ENCODE data around the gene ASPDH.
A peak's percentile ranks its signal among the peaks of the same experiment; 100 is the strongest.

The ASPDH gene

GRCh38 chr19:50505856-50506611 is 7.7 kb downstream of the ASPDH start:
- WGBS: 92% methylated on average over 30 of the region's 30 CpGs
- 0 out of 2 replicates have a peak, but pooled peaks cover 3% of the 10 kb centered on the region for H3K9me3 ChIP-seq (ENCODE audit: insufficient read depth, low read depth, low read length)

DNA sequence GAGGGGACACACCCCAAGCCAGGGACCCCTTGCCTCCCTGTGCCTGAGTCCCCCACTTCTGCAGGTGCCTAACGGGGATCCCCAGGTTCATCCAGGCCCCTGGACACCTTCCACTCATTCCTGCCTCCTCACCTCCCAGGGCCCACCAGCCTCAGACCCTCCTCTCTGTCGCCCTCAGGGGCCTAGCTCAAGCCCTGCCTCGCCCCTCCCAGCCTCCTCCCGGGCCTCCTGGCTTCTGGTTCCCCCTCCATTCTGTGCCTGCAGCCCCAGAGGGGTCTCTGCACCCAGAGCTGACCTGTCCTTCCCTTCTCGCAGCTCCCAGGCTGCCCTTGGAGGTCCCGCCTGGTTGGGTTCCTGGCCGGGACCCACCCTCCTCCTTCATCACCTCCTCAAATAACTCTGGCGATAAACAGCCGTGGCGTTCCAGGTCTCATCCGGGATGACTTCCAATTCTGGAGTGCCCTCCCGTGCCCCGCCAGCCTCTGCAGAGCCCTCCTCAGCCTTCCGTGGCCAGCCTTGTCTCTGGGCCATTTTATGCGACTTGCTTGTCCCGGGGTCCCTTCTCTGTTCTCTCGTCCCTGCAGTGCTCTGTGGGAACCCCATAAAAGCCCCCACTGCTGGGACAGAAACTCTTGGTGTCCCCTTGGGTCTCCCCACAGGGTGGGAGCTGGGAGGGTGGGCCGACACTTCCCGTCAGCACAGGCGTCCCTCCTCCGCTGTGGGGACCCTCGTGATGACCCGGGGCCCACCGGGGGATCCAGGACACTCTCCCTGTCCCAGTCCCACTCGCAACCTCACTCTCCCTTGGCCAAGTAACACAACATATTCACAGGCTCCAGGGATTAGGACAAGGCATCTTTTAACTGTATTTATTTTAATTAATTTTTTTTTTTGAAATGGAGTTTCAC is 11.9 kb downstream of the ASPDH start:
- no peak overlapping the region for H3K9ac ChIP-seq (ENCODE audit: low read depth, low read length)
- no peaks in the 10 kb centered on the region for H3K9me3 ChIP-seq (ENCODE audit: insufficient read depth, low read depth, low read length)
- no peak overlapping the region for H3K4me3 ChIP-seq (ENCODE audit: low read length)
- peaks cover 34% of the 10 kb centered on the region for H3K27me3 ChIP-seq (ENCODE audit: insufficient read depth, low read length)
- H3K27ac ChIP-seq (ENCODE audit: low read depth, low read length): no peak overlapping the region
- no peaks in the 10 kb centered on the region for H3K4me1 ChIP-seq (ENCODE audit: insufficient read depth, low read length)
- H3K36me3 ChIP-seq (ENCODE audit: insufficient read depth, low read length): no peaks in the 10 kb centered on the region
- 81% methylated on average over 25 of the region's 25 CpGs for whole genome bisulfite sequencing

More at GRCh38 chr19:50505856-50506611, 7.7 kb downstream of the ASPDH start:
- Histone ChIP-seq H3K27ac (ENCODE audit: low read depth, low read length) (no peak overlapping the region), H3K4me1 (ENCODE audit: insufficient read depth, low read length) (no peaks in the 10 kb centered on the region), H3K36me3 (ENCODE audit: insufficient read depth, low read length) (no peaks in the 10 kb centered on the region), H3K4me3 (ENCODE audit: low read length) (no peak overlapping the region), H3K27me3 (ENCODE audit: insufficient read depth, low read length) (peaks cover 3% of the 10 kb centered on the region; the same call in 1 of the 2 replicates), H3K9ac (ENCODE audit: low read depth, low read length) (no peak overlapping the region)

GRCh38 chr19:50501186-50501567 is 12.5 kb downstream of the ASPDH start:
- 81% methylated on average over 12 of the region's 12 CpGs for WGBS
- Histone ChIP-seq H3K9ac (ENCODE audit: low read depth, low read length) (no peak overlapping the region), H3K9me3 (ENCODE audit: insufficient read depth, low read depth, low read length) (no peaks in the 10 kb centered on the region), H3K4me3 (ENCODE audit: low read length) (no peak overlapping the region), H3K36me3 (ENCODE audit: insufficient read depth, low read length) (no peaks in the 10 kb centered on the region), H3K27me3 (ENCODE audit: insufficient read depth, low read length) (peaks cover 37% of the 10 kb centered on the region), H3K4me1 (ENCODE audit: insufficient read depth, low read length) (no peaks in the 10 kb centered on the region), H3K27ac (ENCODE audit: low read depth, low read length) (no peak overlapping the region)

DNA sequence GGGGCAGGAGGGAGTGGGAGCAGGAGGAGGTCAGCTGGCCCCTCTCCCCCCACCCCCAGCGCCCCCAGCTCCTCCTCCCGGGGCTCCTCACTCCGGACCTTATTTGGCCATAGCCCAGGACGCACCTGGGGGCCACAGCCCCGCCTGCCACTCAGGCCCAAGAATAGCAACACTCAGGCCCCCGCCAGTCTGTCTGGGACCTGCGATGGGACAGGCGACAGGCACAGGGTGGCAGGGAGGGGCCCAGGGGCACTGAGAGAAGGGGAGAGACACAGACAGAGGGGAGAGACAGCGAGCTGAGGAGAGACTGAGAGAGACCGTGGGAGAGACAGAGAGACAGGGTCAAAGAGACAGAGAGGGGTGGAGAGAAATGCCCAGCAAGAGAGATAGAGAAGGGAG is 13.0 kb downstream of the ASPDH start:
- H3K27me3 ChIP-seq (ENCODE audit: insufficient read depth, low read length): peaks cover 37% of the 10 kb centered on the region
- H3K4me3 ChIP-seq (ENCODE audit: low read length): peak overlapping the region; percentile 35; the same call in 1 of the 2 replicates
- WGBS: 59% methylated on average over 8 of the region's 10 CpGs
- H3K27ac ChIP-seq (ENCODE audit: low read depth, low read length): no peak overlapping the region
- H3K9ac ChIP-seq (ENCODE audit: low read depth, low read length): no peak overlapping the region
- no peaks in the 10 kb centered on the region for H3K4me1 ChIP-seq (ENCODE audit: insufficient read depth, low read length)
- no peaks in the 10 kb centered on the region for H3K9me3 ChIP-seq (ENCODE audit: insufficient read depth, low read depth, low read length)
- H3K36me3 ChIP-seq (ENCODE audit: insufficient read depth, low read length): no peaks in the 10 kb centered on the region

GRCh38 chr19:50500060-50500752 is 13.5 kb downstream of the ASPDH start:
- H3K9me3 ChIP-seq (ENCODE audit: insufficient read depth, low read depth, low read length): no peaks in the 10 kb centered on the region
- peak overlapping the region; percentile 35 for H3K4me3 ChIP-seq (ENCODE audit: low read length)
- 39% methylated on average over 26 of the region's 27 CpGs for WGBS
- no peak overlapping the region for H3K27ac ChIP-seq (ENCODE audit: low read depth, low read length)
- H3K36me3 ChIP-seq (ENCODE audit: insufficient read depth, low read length): no peaks in the 10 kb centered on the region
- no peak overlapping the region for H3K9ac ChIP-seq (ENCODE audit: low read depth, low read length)
- peaks cover 38% of the 10 kb centered on the region for H3K27me3 ChIP-seq (ENCODE audit: insufficient read depth, low read length)
- no peaks in the 10 kb centered on the region for H3K4me1 ChIP-seq (ENCODE audit: insufficient read depth, low read length)

- H3K36me3 ChIP-seq (ENCODE audit: insufficient read depth, low read length): no peaks in the 10 kb centered on the region
- H3K27ac ChIP-seq (ENCODE audit: low read depth, low read length): no peak overlapping the region
- peaks cover 43% of the 10 kb centered on the region for H3K27me3 ChIP-seq (ENCODE audit: insufficient read depth, low read length)
- H3K9me3 ChIP-seq (ENCODE audit: insufficient read depth, low read depth, low read length): no peaks in the 10 kb centered on the region
- 80% methylated on average over 11 of the region's 11 CpGs for WGBS
- H3K4me3 ChIP-seq (ENCODE audit: low read length): no peak overlapping the region
- no peaks in the 10 kb centered on the region for H3K4me1 ChIP-seq (ENCODE audit: insufficient read depth, low read length)
- no peak overlapping the region for H3K9ac ChIP-seq (ENCODE audit: low read depth, low read length)
Measured at GRCh38 chr19:50498219-50499056, 15.3 kb downstream of the ASPDH start.

- WGBS: 77% methylated on average over 8 of the region's 8 CpGs
Measured at GRCh38 chr19:50497022-50497405, 16.7 kb downstream of the ASPDH start.

GRCh38 chr19:50496189-50497021 is 17.3 kb downstream of the ASPDH start:
- Histone ChIP-seq H3K9me3 (ENCODE audit: insufficient read depth, low read depth, low read length) (no peaks in the 10 kb centered on the region; the same call in 1 of the 2 replicates), H3K27ac (ENCODE audit: low read depth, low read length) (no peak overlapping the region), H3K4me1 (ENCODE audit: insufficient read depth, low read length) (no peaks in the 10 kb centered on the region), H3K9ac (ENCODE audit: low read depth, low read length) (no peak overlapping the region), H3K36me3 (ENCODE audit: insufficient read depth, low read length) (no peaks in the 10 kb centered on the region), H3K27me3 (ENCODE audit: insufficient read depth, low read length) (peaks cover 61% of the 10 kb centered on the region), H3K4me3 (ENCODE audit: low read length) (no peak overlapping the region)
- 72% methylated on average over 26 of the region's 30 CpGs for WGBS

More at GRCh38 chr19:50497022-50497405, 16.7 kb downstream of the ASPDH start:
- Histone ChIP-seq H3K4me1 (ENCODE audit: insufficient read depth, low read length) (no peaks in the 10 kb centered on the region), H3K4me3 (ENCODE audit: low read length) (no peak overlapping the region), H3K27ac (ENCODE audit: low read depth, low read length) (no peak overlapping the region), H3K9me3 (ENCODE audit: insufficient read depth, low read depth, low read length) (no peaks in the 10 kb centered on the region), H3K9ac (ENCODE audit: low read depth, low read length) (no peak overlapping the region), H3K36me3 (ENCODE audit: insufficient read depth, low read length) (no peaks in the 10 kb centered on the region), H3K27me3 (ENCODE audit: insufficient read depth, low read length) (peaks cover 55% of the 10 kb centered on the region)

GRCh38 chr19:50495020-50495531 is 18.6 kb downstream of the ASPDH start:
- Histone ChIP-seq H3K27me3 (ENCODE audit: insufficient read depth, low read length) (peaks cover 61% of the 10 kb centered on the region), H3K36me3 (ENCODE audit: insufficient read depth, low read length) (no peaks in the 10 kb centered on the region), H3K4me1 (ENCODE audit: insufficient read depth, low read length) (no peaks in the 10 kb centered on the region), H3K4me3 (ENCODE audit: low read length) (no peak overlapping the region), H3K9me3 (ENCODE audit: insufficient read depth, low read depth, low read length) (peaks cover 6% of the 10 kb centered on the region; the same call in 1 of the 2 replicates), H3K9ac (ENCODE audit: low read depth, low read length) (no peak overlapping the region), H3K27ac (ENCODE audit: low read depth, low read length) (no peak overlapping the region)
- 86% methylated on average over 5 of the region's 5 CpGs for WGBS

All from HUES64 (cell line).